Smooth muscle cell (in vitro differentiated cells): ENCODE results near the gene LSAMP. TPM values are rescaled to one million over a fixed set of nuclear protein-coding genes. Genes with fewer than 3 reads are reported as not detected.

ENCODE experiments used
- DNase-seq: peaks from one replicate; lab custom pipeline; 2025; ENCODE audit not compliant: unreplicated experiment; lab: John Stamatoyannopoulos, UW
- H2AFZ ChIP-seq: fragments of 200-600 bp; sonication (generic); 2 replicates; pipeline ENCODE4 v1.6.0; 2016; ENCODE audit warnings: antibody characterized with exemption, low read depth, mild to moderate bottlenecking
- H3F3A ChIP-seq: fragments of 200-600 bp; sonication (generic); 2 replicates; pipeline ENCODE4 v1.6.0; 2017; ENCODE audit warnings: antibody characterized with exemption, low read depth
- H3K27ac ChIP-seq: fragments of 200-600 bp; sonication (generic); 2 replicates; pipeline ENCODE4 v1.5.1; 2016; ENCODE audit warnings: low read depth, mild to moderate bottlenecking
- H3K27me3 ChIP-seq: fragments of 200-600 bp; sonication (generic); 2 replicates; pipeline ENCODE4 v1.6.1; 2016; ENCODE audit warnings: low read depth, mild to moderate bottlenecking
- H3K36me3 ChIP-seq: fragments of 200-600 bp; sonication (generic); 2 replicates; pipeline ENCODE4 v1.5.1; 2016; ENCODE audit warnings: low read depth
- H3K4me1 ChIP-seq: fragments of 200-600 bp; sonication (generic); 2 replicates; pipeline ENCODE4 v1.5.1; 2016; ENCODE audit warnings: low read depth
- H3K4me2 ChIP-seq: fragments of 200-600 bp; sonication (generic); 2 replicates; pipeline ENCODE4 v1.6.0; 2016; ENCODE audit warnings: mild to moderate bottlenecking
- H3K4me3 ChIP-seq: fragments of 200-600 bp; sonication (generic); 2 replicates; pipeline ENCODE4 v1.5.1; 2016; ENCODE audit warnings: mild to moderate bottlenecking
- H3K79me2 ChIP-seq: fragments of 200-600 bp; sonication (generic); 2 replicates; pipeline ENCODE4 v1.6.0; 2016; ENCODE audit warnings: low read depth, mild to moderate bottlenecking
- H3K9ac ChIP-seq: fragments of 200-600 bp; sonication (generic); 2 replicates; pipeline ENCODE4 v1.6.0; 2016; ENCODE audit warnings: low read depth
- H3K9me3 ChIP-seq: fragments of 200-600 bp; sonication (generic); replicated peaks from 2 replicates; pipeline ENCODE4 v1.5.1; 2016; ENCODE audit warnings: low read depth
- H4K20me1 ChIP-seq: fragments of 200-600 bp; sonication (generic); 2 replicates; pipeline ENCODE4 v1.6.0; 2016; ENCODE audit warnings: low read depth
- WGBS: methylation state at CpG from one replicate; pipeline ENCODE4 v1.1.7; 2016; ENCODE audit warnings: low lambda C conversion rate; 5-methylcytosine and 5-hydroxymethylcytosine counted together
- polyA plus RNA-seq: library from polyadenylated mRNA; unstranded; fragments of >200 nt; fragmentation: Nextera tagmentation; extraction: Ambion mirVana; gene quantifications from 2 replicates; pipeline ENCODE4 v1.2.1, GENCODE V29; 2016
- total RNA-seq: library from RNA; depleted of rRNA; stranded (reverse); fragments of >200 nt; gene quantifications from 2 replicates; pipeline ENCODE4 v1.2.3, GENCODE V29; 2014
- TF ChIP-seq, protein P1 (sequence below): fragments of 200-600 bp; sonication (generic); IDR thresholded peaks from 2 replicates; pipeline ENCODE4 v1.5.1; 2017; ENCODE audit warnings: borderline replicate concordance, mild to moderate bottlenecking, antibody characterized with exemption; ENCODE audit not compliant: insufficient read depth, poor library complexity, severe bottlenecking

LSAMP gene
- total and polyA plus RNA-seq, 2 experiments from 2014 or later = 11.2 to 13.6 TPM

GRCh38 chr3:115937054-115937453, 508.2 kb downstream of the LSAMP start:
- no peaks in the 10 kb centered on the region for H3K9me3 ChIP-seq
- no peak overlapping the region for H3K4me3 ChIP-seq
- no peaks in the 10 kb centered on the region for H3K4me1 ChIP-seq
- H3K4me2 ChIP-seq = no peak overlapping the region
- TF ChIP-seq, protein P1, sequence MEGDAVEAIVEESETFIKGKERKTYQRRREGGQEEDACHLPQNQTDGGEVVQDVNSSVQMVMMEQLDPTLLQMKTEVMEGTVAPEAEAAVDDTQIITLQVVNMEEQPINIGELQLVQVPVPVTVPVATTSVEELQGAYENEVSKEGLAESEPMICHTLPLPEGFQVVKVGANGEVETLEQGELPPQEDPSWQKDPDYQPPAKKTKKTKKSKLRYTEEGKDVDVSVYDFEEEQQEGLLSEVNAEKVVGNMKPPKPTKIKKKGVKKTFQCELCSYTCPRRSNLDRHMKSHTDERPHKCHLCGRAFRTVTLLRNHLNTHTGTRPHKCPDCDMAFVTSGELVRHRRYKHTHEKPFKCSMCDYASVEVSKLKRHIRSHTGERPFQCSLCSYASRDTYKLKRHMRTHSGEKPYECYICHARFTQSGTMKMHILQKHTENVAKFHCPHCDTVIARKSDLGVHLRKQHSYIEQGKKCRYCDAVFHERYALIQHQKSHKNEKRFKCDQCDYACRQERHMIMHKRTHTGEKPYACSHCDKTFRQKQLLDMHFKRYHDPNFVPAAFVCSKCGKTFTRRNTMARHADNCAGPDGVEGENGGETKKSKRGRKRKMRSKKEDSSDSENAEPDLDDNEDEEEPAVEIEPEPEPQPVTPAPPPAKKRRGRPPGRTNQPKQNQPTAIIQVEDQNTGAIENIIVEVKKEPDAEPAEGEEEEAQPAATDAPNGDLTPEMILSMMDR = peak; percentile 33
- no peak for DNase-seq
- no peaks in the 10 kb centered on the region for H3K79me2 ChIP-seq
- no peak overlapping the region for H2AFZ ChIP-seq
- H3F3A ChIP-seq = no peaks in the 10 kb centered on the region
- H3K36me3 ChIP-seq = no peaks in the 10 kb centered on the region
- H3K27ac ChIP-seq = no peak overlapping the region
- no peak overlapping the region for H3K9ac ChIP-seq
- no peaks in the 10 kb centered on the region for H4K20me1 ChIP-seq
- H3K27me3 ChIP-seq = no peaks in the 10 kb centered on the region
- WGBS = 90% methylated on average over 2 of the region's 2 CpGs

- Histone ChIP-seq H3K27me3 (no peaks in the 10 kb centered on the region), H3K36me3 (no peaks in the 10 kb centered on the region), H3K4me3 (no peak overlapping the region), H3K9me3 (no peaks in the 10 kb centered on the region), H4K20me1 (no peaks in the 10 kb centered on the region), H3K27ac (no peak overlapping the region), H3K9ac (no peak overlapping the region), H3K79me2 (no peaks in the 10 kb centered on the region), H3K4me2 (no peak overlapping the region), H3F3A (no peaks in the 10 kb centered on the region), H3K4me1 (no peaks in the 10 kb centered on the region), H2AFZ (no peak overlapping the region)
- DNase-seq = no peak
- WGBS = 94% methylated on average over 7 of the region's 7 CpGs
- TF ChIP-seq, protein P1 = no peak
These were observed 512.5 kb downstream of the LSAMP start for GRCh38 chr3:115932807-115933206.

DNA sequence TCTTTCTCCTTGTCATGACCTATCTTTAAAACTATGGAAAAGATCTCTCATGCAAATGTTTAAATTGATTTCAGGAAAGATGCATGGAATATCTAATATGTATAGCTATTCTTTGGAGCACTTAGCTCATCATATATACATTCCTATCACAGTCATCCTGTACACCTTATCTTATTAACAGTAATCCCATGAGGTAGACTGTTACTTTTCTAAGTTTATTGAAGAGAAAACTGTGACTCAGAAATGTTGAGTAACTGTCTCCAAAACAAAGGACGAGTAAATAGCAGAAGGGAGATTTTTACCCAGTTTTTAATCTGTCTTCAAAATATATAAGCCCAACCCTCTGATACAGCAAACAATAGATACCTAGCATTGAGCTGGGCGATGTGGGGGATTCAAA, 513.7 kb downstream of the LSAMP start:
- Histone ChIP-seq H3K27me3 (no peaks in the 10 kb centered on the region), H3K4me3 (no peak overlapping the region), H3K4me2 (no peak overlapping the region), H2AFZ (no peak overlapping the region), H3K9me3 (no peaks in the 10 kb centered on the region), H4K20me1 (no peaks in the 10 kb centered on the region), H3K79me2 (no peaks in the 10 kb centered on the region), H3K27ac (no peak overlapping the region), H3K36me3 (no peaks in the 10 kb centered on the region), H3F3A (no peaks in the 10 kb centered on the region), H3K4me1 (no peaks in the 10 kb centered on the region), H3K9ac (no peak overlapping the region)
- no peak for DNase-seq
- TF ChIP-seq, protein P1 = no peak
- WGBS = 85% methylated on average over 2 of the region's 2 CpGs

GRCh38 chr3:115930922-115931321, 514.4 kb downstream of the LSAMP start:
- Histone ChIP-seq H2AFZ (no peak overlapping the region), H3K79me2 (no peaks in the 10 kb centered on the region), H3K4me1 (no peaks in the 10 kb centered on the region), H3K9ac (no peak overlapping the region), H3K4me2 (no peak overlapping the region), H3K4me3 (no peak overlapping the region), H3K27me3 (no peaks in the 10 kb centered on the region), H3K27ac (no peak overlapping the region), H3K9me3 (no peaks in the 10 kb centered on the region), H3F3A (no peaks in the 10 kb centered on the region), H4K20me1 (no peaks in the 10 kb centered on the region), H3K36me3 (no peaks in the 10 kb centered on the region)
- WGBS = 63% methylated on average over 3 of the region's 3 CpGs
- TF ChIP-seq, protein P1 = no peak
- no peak for DNase-seq
